ENCODE results near the gene OR10R2.

OR10R2 gene

GRCh38 chr1:158520955-158521665 is 49.1 kb downstream of the OR10R2 start:
- no peak for DNase-seq (ENCODE audit: low spot score)
- Histone ChIP-seq H3K36me3 (replicated peaks in 1 of 2; ENCODE audit: control insufficient read depth in 2 of 2, insufficient read depth in 2 of 2, low read length in 2 of 2) (no peaks in the 10 kb centered on the region), H3K14ac (ENCODE audit: low read length) (no peak overlapping the region), H3K4me3 (ENCODE audit: low read length in 2 of 2) (no peak overlapping the region), H3K4me1 (ENCODE audit: control insufficient read depth in 2 of 2, insufficient read depth in 1 of 2, low read depth in 1 of 2, low read length in 2 of 2) (no peaks in the 10 kb centered on the region), H3K79me1 (ENCODE audit: low read depth, low read length) (no peaks in the 10 kb centered on the region), H3K4me2 (ENCODE audit: insufficient read depth, low read length, poor library complexity, severe bottlenecking) (no peak overlapping the region), H2AFZ (ENCODE audit: low read length) (no peak overlapping the region), H3K4ac (ENCODE audit: low read length) (no peak overlapping the region), H2AK5ac (ENCODE audit: low read depth, low read length) (no peak overlapping the region), H3K18ac (ENCODE audit: low read length) (no peak overlapping the region), H4K8ac (ENCODE audit: low read depth, low read length) (no peak overlapping the region), H3K27me3 (ENCODE audit: control insufficient read depth in 3 of 3, insufficient read depth in 3 of 3, low read depth in 1 of 3, low read length in 3 of 3) (no peaks in the 10 kb centered on the region), H3K9me3 (replicated peaks in 1 of 2; ENCODE audit: control insufficient read depth in 2 of 2, insufficient read depth in 1 of 2, low read depth in 1 of 2, low read length in 2 of 2) (no peaks in the 10 kb centered on the region), H3K9ac (ENCODE audit: low read depth, low read length, poor library complexity) (no peak overlapping the region), H2BK12ac (ENCODE audit: low read length) (no peak overlapping the region), H2BK5ac (ENCODE audit: low read length) (no peak overlapping the region), H2BK15ac (ENCODE audit: low read length) (no peak overlapping the region), H3K27ac (replicated peaks; ENCODE audit: low read length) (no peak overlapping the region), H3K23ac (ENCODE audit: low read depth, low read length, poor library complexity) (no peak overlapping the region), H2BK120ac (ENCODE audit: low read depth, low read length) (no peak overlapping the region), H4K91ac (ENCODE audit: low read depth, low read length, poor library complexity) (no peak overlapping the region)
- WGBS, 2 donors (ENCODE audit: extremely low coverage in 2 of 2, insufficient read length in 2 of 2, insufficient replicate concordance in 1 of 2): no CpG with 5 or more reads among the region's 3 CpGs

GRCh38 chr1:158521666-158522058 is 49.6 kb downstream of the OR10R2 start:
- no peak overlapping the region for H2BK15ac ChIP-seq (ENCODE audit: low read length)
- no peak overlapping the region for H3K18ac ChIP-seq (ENCODE audit: low read length)
- no peaks in the 10 kb centered on the region for H3K9me3 ChIP-seq (replicated peaks in 1 of 2; ENCODE audit: control insufficient read depth in 2 of 2, insufficient read depth in 1 of 2, low read depth in 1 of 2, low read length in 2 of 2)
- no peak overlapping the region for H3K23ac ChIP-seq (ENCODE audit: low read depth, low read length, poor library complexity)
- no peak overlapping the region for H2AFZ ChIP-seq (ENCODE audit: low read length)
- no CpG with 5 or more reads among the region's 2 CpGs for WGBS, 2 donors (ENCODE audit: extremely low coverage in 2 of 2, insufficient read length in 2 of 2, insufficient replicate concordance in 1 of 2)
- H2BK12ac ChIP-seq (ENCODE audit: low read length): no peak overlapping the region
- DNase-seq (ENCODE audit: low spot score): no peak
- H3K9ac ChIP-seq (ENCODE audit: low read depth, low read length, poor library complexity): no peak overlapping the region
- no peak overlapping the region for H4K91ac ChIP-seq (ENCODE audit: low read depth, low read length, poor library complexity)
- H3K36me3 ChIP-seq (replicated peaks in 1 of 2; ENCODE audit: control insufficient read depth in 2 of 2, insufficient read depth in 2 of 2, low read length in 2 of 2): no peaks in the 10 kb centered on the region
- H3K79me1 ChIP-seq (ENCODE audit: low read depth, low read length): no peaks in the 10 kb centered on the region
- H3K4ac ChIP-seq (ENCODE audit: low read length): no peak overlapping the region
- no peaks in the 10 kb centered on the region for H3K27me3 ChIP-seq (ENCODE audit: control insufficient read depth in 3 of 3, insufficient read depth in 3 of 3, low read depth in 1 of 3, low read length in 3 of 3)
- H3K4me2 ChIP-seq (ENCODE audit: insufficient read depth, low read length, poor library complexity, severe bottlenecking): no peak overlapping the region
- H2AK5ac ChIP-seq (ENCODE audit: low read depth, low read length): no peak overlapping the region
- H2BK120ac ChIP-seq (ENCODE audit: low read depth, low read length): no peak overlapping the region
- no peak overlapping the region for H3K27ac ChIP-seq (replicated peaks; ENCODE audit: low read length)
- no peak overlapping the region for H2BK5ac ChIP-seq (ENCODE audit: low read length)
- H3K4me3 ChIP-seq (ENCODE audit: low read length in 2 of 2): no peak overlapping the region
- H3K4me1 ChIP-seq (ENCODE audit: control insufficient read depth in 2 of 2, insufficient read depth in 1 of 2, low read depth in 1 of 2, low read length in 2 of 2): no peaks in the 10 kb centered on the region
- H3K14ac ChIP-seq (ENCODE audit: low read length): no peak overlapping the region
- no peak overlapping the region for H4K8ac ChIP-seq (ENCODE audit: low read depth, low read length)

DNA sequence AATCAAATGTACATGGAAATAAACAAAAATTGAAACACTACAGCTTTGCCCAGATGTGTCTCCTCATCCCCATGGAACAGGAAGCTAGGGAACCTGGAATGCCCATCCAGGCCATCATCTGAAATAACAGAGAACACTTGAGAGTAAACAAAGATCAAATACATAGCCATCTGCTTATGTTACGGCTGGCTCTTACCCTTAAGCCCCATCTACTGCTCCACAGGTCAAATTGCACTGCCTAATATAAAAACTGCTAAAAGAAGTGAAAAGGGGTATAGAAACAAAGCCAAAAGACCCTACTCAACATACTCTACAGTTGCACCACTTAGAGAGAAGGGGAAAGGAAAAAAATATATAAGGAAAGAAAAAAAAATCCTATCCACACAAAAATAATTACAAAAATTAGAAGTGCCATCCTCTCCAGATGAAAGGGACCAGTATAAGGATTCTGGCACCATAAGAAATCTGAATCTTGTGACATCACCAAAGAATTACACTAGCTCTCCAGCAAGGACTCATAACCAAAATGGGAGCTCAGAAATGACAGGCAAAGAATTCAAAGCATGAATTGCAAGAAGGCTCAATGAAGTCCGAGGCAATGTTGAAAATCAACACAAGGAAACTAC is 55.3 kb downstream of the OR10R2 start:
- no peak overlapping the region for H3K9ac ChIP-seq (ENCODE audit: low read depth, low read length, poor library complexity)
- no peak overlapping the region for H4K8ac ChIP-seq (ENCODE audit: low read depth, low read length)
- H2BK12ac ChIP-seq (ENCODE audit: low read length): no peak overlapping the region
- no peak overlapping the region for H4K91ac ChIP-seq (ENCODE audit: low read depth, low read length, poor library complexity)
- no CpG with 5 or more reads among the region's 2 CpGs for WGBS, 2 donors (ENCODE audit: extremely low coverage in 2 of 2, insufficient read length in 2 of 2, insufficient replicate concordance in 1 of 2)
- no peak overlapping the region for H3K4ac ChIP-seq (ENCODE audit: low read length)
- no peaks in the 10 kb centered on the region for H3K36me3 ChIP-seq (replicated peaks in 1 of 2; ENCODE audit: control insufficient read depth in 2 of 2, insufficient read depth in 2 of 2, low read length in 2 of 2)
- no peak overlapping the region for H3K4me2 ChIP-seq (ENCODE audit: insufficient read depth, low read length, poor library complexity, severe bottlenecking)
- H2BK15ac ChIP-seq (ENCODE audit: low read length): no peak overlapping the region
- H3K14ac ChIP-seq (ENCODE audit: low read length): no peak overlapping the region
- H3K27me3 ChIP-seq (ENCODE audit: control insufficient read depth in 3 of 3, insufficient read depth in 3 of 3, low read depth in 1 of 3, low read length in 3 of 3): no peaks in the 10 kb centered on the region
- DNase-seq (ENCODE audit: low spot score): no peak
- no peak overlapping the region for H3K27ac ChIP-seq (replicated peaks; ENCODE audit: low read length)
- H3K4me1 ChIP-seq (ENCODE audit: control insufficient read depth in 2 of 2, insufficient read depth in 1 of 2, low read depth in 1 of 2, low read length in 2 of 2): no peaks in the 10 kb centered on the region
- H3K79me1 ChIP-seq (ENCODE audit: low read depth, low read length): no peaks in the 10 kb centered on the region
- no peak overlapping the region for H2BK5ac ChIP-seq (ENCODE audit: low read length)
- no peak overlapping the region for H2AK5ac ChIP-seq (ENCODE audit: low read depth, low read length)
- H3K18ac ChIP-seq (ENCODE audit: low read length): no peak overlapping the region
- no peaks in the 10 kb centered on the region for H3K9me3 ChIP-seq (replicated peaks in 1 of 2; ENCODE audit: control insufficient read depth in 2 of 2, insufficient read depth in 1 of 2, low read depth in 1 of 2, low read length in 2 of 2)
- H2BK120ac ChIP-seq (ENCODE audit: low read depth, low read length): no peak overlapping the region
- H3K4me3 ChIP-seq (ENCODE audit: low read length in 2 of 2): no peak overlapping the region
- H3K23ac ChIP-seq (ENCODE audit: low read depth, low read length, poor library complexity): no peak overlapping the region
- no peak overlapping the region for H2AFZ ChIP-seq (ENCODE audit: low read length)

All from neuronal stem cell (in vitro differentiated cells).